Inferior parietal cortex (tissue), 1 donor: ENCODE measurements around the gene KREMEN1.

Experiments
- DNase-seq: peaks from one replicate; pipeline ENCODE4 v3.0.0-alpha.2; 2016; ENCODE audit errors: extremely low spot score

Gene KREMEN1

GRCh38 chr22:29149841-29150555 lies 77.2 kb downstream of the KREMEN1 start:
- DNase-seq: peak; percentile 53

- no peak for DNase-seq
These were observed 77.9 kb downstream of the KREMEN1 start for GRCh38 chr22:29150701-29151100.

- DNase-seq: no peak
These were observed 78.5 kb downstream of the KREMEN1 start for GRCh38 chr22:29151316-29151715.

- DNase-seq: peak; percentile 39
These were observed 79.5 kb downstream of the KREMEN1 start for GRCh38 chr22:29152045-29152953.

GRCh38 chr22:29152954-29153719 lies 80.3 kb downstream of the KREMEN1 start:
- DNase-seq: no peak

- peak; percentile 79 for DNase-seq
These were observed 81.7 kb downstream of the KREMEN1 start for GRCh38 chr22:29154364-29155048.

GRCh38 chr22:29155966-29156365 lies 83.1 kb downstream of the KREMEN1 start:
- DNase-seq: no peak

GRCh38 chr22:29156507-29156906 lies 83.7 kb downstream of the KREMEN1 start:
- no peak for DNase-seq

- DNase-seq: no peak
These were observed 85.1 kb downstream of the KREMEN1 start for GRCh38 chr22:29157759-29158535.

- no peak for DNase-seq
These were observed 85.7 kb downstream of the KREMEN1 start for GRCh38 chr22:29158546-29158945.

GRCh38 chr22:29163808-29164207 lies 91.0 kb downstream of the KREMEN1 start:
- DNase-seq: no peak

GRCh38 chr22:29165321-29166060 lies 92.7 kb downstream of the KREMEN1 start:
- no peak for DNase-seq

- no peak for DNase-seq
These were observed 93.3 kb downstream of the KREMEN1 start for GRCh38 chr22:29166180-29166579.

- DNase-seq: no peak
These were observed 94.4 kb downstream of the KREMEN1 start for GRCh38 chr22:29167032-29167911.

- DNase-seq: no peak
These were observed 98.9 kb downstream of the KREMEN1 start for GRCh38 chr22:29171721-29172120.

GRCh38 chr22:29172216-29172615 lies 99.4 kb downstream of the KREMEN1 start:
- no peak for DNase-seq

- no peak for DNase-seq
These were observed 102.5 kb downstream of the KREMEN1 start for GRCh38 chr22:29175312-29175835.

- no peak for DNase-seq
These were observed 111.4 kb downstream of the KREMEN1 start for GRCh38 chr22:29183971-29184848.
